ENCODE measurements around the gene SLC12A8.

DNA sequence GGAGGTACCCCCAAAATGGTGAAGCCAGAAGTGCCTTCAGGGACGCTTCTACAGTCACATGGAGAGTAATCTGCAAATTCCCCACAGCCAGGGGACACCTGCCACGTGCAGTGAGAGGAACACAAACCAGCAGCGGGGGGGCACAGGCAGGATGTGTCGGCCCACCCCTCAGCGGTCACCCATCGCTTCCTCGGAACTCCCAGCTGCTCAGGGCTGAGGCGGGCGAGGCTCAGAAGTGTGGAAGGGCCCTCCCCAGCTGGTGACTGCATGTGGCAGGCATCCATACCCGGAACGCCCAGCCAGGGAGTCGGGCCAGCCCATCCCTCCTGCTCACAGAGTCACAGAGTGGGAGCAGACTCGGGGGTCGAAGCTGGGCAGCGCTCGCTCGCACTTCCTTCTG, 63.7 kb downstream of the SLC12A8 start:
- TF ChIP-seq, protein P1, sequence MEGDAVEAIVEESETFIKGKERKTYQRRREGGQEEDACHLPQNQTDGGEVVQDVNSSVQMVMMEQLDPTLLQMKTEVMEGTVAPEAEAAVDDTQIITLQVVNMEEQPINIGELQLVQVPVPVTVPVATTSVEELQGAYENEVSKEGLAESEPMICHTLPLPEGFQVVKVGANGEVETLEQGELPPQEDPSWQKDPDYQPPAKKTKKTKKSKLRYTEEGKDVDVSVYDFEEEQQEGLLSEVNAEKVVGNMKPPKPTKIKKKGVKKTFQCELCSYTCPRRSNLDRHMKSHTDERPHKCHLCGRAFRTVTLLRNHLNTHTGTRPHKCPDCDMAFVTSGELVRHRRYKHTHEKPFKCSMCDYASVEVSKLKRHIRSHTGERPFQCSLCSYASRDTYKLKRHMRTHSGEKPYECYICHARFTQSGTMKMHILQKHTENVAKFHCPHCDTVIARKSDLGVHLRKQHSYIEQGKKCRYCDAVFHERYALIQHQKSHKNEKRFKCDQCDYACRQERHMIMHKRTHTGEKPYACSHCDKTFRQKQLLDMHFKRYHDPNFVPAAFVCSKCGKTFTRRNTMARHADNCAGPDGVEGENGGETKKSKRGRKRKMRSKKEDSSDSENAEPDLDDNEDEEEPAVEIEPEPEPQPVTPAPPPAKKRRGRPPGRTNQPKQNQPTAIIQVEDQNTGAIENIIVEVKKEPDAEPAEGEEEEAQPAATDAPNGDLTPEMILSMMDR (IDR thresholded peaks at IDR 0.05) = no peak
- TF ChIP-seq POLR2A (IDR thresholded peaks at IDR 0.05) = no peak

All from adrenal gland (tissue), 5 donors.